Sigmoid colon (tissue), 4 donors: ENCODE measurements around the gene ASCL2.

Experiments used
- CTCF ChIP-seq, 4 experiments: fragments of 450-650 bp in 3 of 4; fragments of 200-600 bp in 1 of 4; IDR thresholded peaks; one replicate each; pipeline ENCODE4 v1.5.1; 2016 to 2019; ENCODE audit warnings: antibody characterized with exemption in 4 of 4, mild to moderate bottlenecking in 3 of 4, moderate library complexity in 2 of 4
- EP300 ChIP-seq, 4 donors: sonication (generic); formaldehyde crosslinking; IDR thresholded peaks; one replicate each; pipeline ENCODE4 v1.6.1; 2017; ENCODE audit warnings: antibody characterized with exemption in 4 of 4
- POLR2A ChIP-seq, 2 donors: fragments of 450-650 bp; IDR thresholded peaks; one replicate each; pipeline ENCODE4 v1.6.1; 2016; ENCODE audit warnings: antibody characterized with exemption in 2 of 2, mild to moderate bottlenecking in 2 of 2, moderate library complexity in 2 of 2
- POLR2AphosphoS5 ChIP-seq, 4 donors: sonication (generic); formaldehyde crosslinking; IDR thresholded peaks; one replicate each; pipeline ENCODE4 v1.6.1; 2017; ENCODE audit warnings: antibody characterized with exemption in 4 of 4

- TF ChIP-seq POLR2A (IDR thresholded peaks at IDR 0.05) (no peak), CTCF (IDR thresholded peaks at IDR 0.05) (no peak), POLR2AphosphoS5 (IDR thresholded peaks at IDR 0.05) (peak in 1 of 4 donors; percentile 10), EP300 (IDR thresholded peaks at IDR 0.05) (no peak)
Observed at GRCh38 chr11:2319791-2320472, 49.5 kb upstream of the ASCL2 start.
